ENCODE data around the gene ERICH3.

Gene ERICH3

DNA sequence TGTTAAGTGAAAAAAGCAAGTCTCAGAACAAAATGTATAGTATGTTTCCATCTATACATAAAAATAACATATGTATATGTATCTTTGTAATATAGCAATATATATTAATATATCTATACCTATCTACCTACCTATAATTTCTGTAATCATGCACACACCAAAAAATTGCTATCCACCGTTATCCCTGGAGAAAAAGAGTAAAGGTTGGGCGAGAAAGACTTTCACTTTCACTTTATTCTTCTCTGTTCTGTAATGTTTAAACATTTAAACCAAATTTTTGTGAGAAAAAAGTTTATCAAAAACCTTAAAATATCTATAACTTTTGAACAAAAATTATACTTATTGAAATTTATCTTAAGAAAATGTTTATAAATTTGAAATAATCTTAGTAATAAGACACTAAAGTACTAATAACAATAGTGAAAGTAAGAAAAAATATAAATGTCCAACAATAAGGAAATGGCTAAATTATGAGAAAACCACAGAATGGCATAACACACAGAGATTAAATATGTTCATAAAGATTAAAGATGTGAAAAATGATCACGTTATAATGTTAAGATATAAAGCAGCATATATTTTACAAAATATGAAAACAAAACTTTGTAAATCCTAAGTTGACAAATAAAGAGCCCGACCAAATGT, 87.2 kb downstream of the ERICH3 start:
- no peak overlapping the region for H3K4me2 ChIP-seq (ENCODE audit: low read length)
- H3K79me2 ChIP-seq (ENCODE audit: control insufficient read depth, low read length) = no peaks in the 10 kb centered on the region
- H4K20me1 ChIP-seq (ENCODE audit: control insufficient read depth, insufficient read depth, low read depth, low read length) = no peaks in the 10 kb centered on the region
- no peaks in the 10 kb centered on the region for H3K27me3 ChIP-seq (ENCODE audit: control insufficient read depth, low read length)
- no peaks in the 10 kb centered on the region for H3F3A ChIP-seq (ENCODE audit: control insufficient read depth, insufficient read depth)
- TF ChIP-seq, protein P1, sequence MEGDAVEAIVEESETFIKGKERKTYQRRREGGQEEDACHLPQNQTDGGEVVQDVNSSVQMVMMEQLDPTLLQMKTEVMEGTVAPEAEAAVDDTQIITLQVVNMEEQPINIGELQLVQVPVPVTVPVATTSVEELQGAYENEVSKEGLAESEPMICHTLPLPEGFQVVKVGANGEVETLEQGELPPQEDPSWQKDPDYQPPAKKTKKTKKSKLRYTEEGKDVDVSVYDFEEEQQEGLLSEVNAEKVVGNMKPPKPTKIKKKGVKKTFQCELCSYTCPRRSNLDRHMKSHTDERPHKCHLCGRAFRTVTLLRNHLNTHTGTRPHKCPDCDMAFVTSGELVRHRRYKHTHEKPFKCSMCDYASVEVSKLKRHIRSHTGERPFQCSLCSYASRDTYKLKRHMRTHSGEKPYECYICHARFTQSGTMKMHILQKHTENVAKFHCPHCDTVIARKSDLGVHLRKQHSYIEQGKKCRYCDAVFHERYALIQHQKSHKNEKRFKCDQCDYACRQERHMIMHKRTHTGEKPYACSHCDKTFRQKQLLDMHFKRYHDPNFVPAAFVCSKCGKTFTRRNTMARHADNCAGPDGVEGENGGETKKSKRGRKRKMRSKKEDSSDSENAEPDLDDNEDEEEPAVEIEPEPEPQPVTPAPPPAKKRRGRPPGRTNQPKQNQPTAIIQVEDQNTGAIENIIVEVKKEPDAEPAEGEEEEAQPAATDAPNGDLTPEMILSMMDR (IDR thresholded peaks at IDR 0.05; ENCODE audit: low read depth, low read length, poor library complexity, severe bottlenecking) = no peak
- no peak for TF ChIP-seq EZH2phosphoT487 (IDR thresholded peaks at IDR 0.05; ENCODE audit: borderline replicate concordance, low read length)
- H3K9me2 ChIP-seq (replicated peaks; ENCODE audit: control insufficient read depth, low read length) = no peaks in the 10 kb centered on the region
- no peak overlapping the region for H3K27ac ChIP-seq (ENCODE audit: low read depth, low read length)
- no peak overlapping the region for H3K4me3 ChIP-seq (ENCODE audit: low read length)
- H3K4me1 ChIP-seq (ENCODE audit: control insufficient read depth, low read length) = no peaks in the 10 kb centered on the region
- no peaks in the 10 kb centered on the region for H3K9me3 ChIP-seq (ENCODE audit: control insufficient read depth, insufficient read depth, low read length)
- H3K36me3 ChIP-seq (ENCODE audit: control insufficient read depth, low read length) = no peaks in the 10 kb centered on the region

DNA sequence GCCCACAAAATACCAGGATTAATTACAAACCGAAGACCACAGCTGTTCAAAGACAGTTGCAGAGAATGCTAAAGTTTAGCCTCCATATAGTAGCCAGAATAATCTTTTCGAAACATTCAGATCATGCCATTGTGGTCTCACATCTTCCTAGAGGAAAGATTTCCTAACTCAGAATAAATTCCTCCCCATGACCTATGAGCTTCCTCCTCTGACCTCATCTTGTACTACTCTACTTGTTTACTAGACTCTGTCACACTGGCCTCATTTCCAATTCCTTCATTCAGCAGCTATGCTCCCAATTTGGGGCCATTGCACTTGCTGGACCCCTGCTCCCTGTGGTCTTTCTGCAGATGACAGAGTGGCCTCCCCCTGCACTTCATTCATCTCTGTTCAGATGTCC, 89.4 kb downstream of the ERICH3 start:
- no peak overlapping the region for H3K4me2 ChIP-seq (ENCODE audit: low read length)
- no peaks in the 10 kb centered on the region for H4K20me1 ChIP-seq (ENCODE audit: control insufficient read depth, insufficient read depth, low read depth, low read length)
- H3K9me2 ChIP-seq (replicated peaks; ENCODE audit: control insufficient read depth, low read length) = no peaks in the 10 kb centered on the region
- H3K27ac ChIP-seq (ENCODE audit: low read depth, low read length) = no peak overlapping the region
- no peaks in the 10 kb centered on the region for H3K9me3 ChIP-seq (ENCODE audit: control insufficient read depth, insufficient read depth, low read length)
- TF ChIP-seq, protein P1 (IDR thresholded peaks at IDR 0.05; ENCODE audit: low read depth, low read length, poor library complexity, severe bottlenecking) = no peak
- no peak for TF ChIP-seq EZH2phosphoT487 (IDR thresholded peaks at IDR 0.05; ENCODE audit: borderline replicate concordance, low read length)
- H3K36me3 ChIP-seq (ENCODE audit: control insufficient read depth, low read length) = no peaks in the 10 kb centered on the region
- H3F3A ChIP-seq (ENCODE audit: control insufficient read depth, insufficient read depth) = no peaks in the 10 kb centered on the region
- H3K27me3 ChIP-seq (ENCODE audit: control insufficient read depth, low read length) = no peaks in the 10 kb centered on the region
- H3K4me3 ChIP-seq (ENCODE audit: low read length) = no peak overlapping the region
- no peaks in the 10 kb centered on the region for H3K4me1 ChIP-seq (ENCODE audit: control insufficient read depth, low read length)
- H3K79me2 ChIP-seq (ENCODE audit: control insufficient read depth, low read length) = no peaks in the 10 kb centered on the region

DNA sequence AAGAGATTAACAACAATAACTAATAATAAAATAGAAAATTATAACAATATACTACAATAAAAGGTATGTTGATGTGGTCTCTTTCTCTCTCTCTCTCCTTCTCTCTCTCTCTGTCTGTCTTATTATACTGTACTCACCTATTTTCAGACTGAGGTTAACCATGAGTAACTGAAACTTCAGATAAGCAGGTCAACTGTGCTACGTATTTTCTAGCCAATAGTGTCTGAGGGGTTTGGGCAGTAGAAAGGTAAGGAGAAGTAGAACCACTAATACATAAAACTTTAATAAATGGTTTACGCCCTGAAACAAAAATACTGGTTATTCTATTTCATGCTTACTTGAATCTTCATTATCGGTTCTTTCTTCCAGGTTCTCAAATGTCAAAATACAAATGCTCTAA, 90.2 kb downstream of the ERICH3 start:
- Histone ChIP-seq H3K36me3 (ENCODE audit: control insufficient read depth, low read length) (no peaks in the 10 kb centered on the region), H3K9me2 (replicated peaks; ENCODE audit: control insufficient read depth, low read length) (no peaks in the 10 kb centered on the region), H3K27me3 (ENCODE audit: control insufficient read depth, low read length) (no peaks in the 10 kb centered on the region), H4K20me1 (ENCODE audit: control insufficient read depth, insufficient read depth, low read depth, low read length) (no peaks in the 10 kb centered on the region), H3K79me2 (ENCODE audit: control insufficient read depth, low read length) (no peaks in the 10 kb centered on the region), H3K4me1 (ENCODE audit: control insufficient read depth, low read length) (no peaks in the 10 kb centered on the region), H3F3A (ENCODE audit: control insufficient read depth, insufficient read depth) (no peaks in the 10 kb centered on the region), H3K27ac (ENCODE audit: low read depth, low read length) (no peak overlapping the region), H3K9me3 (ENCODE audit: control insufficient read depth, insufficient read depth, low read length) (no peaks in the 10 kb centered on the region), H3K4me2 (ENCODE audit: low read length) (no peak overlapping the region), H3K4me3 (ENCODE audit: low read length) (no peak overlapping the region)
- TF ChIP-seq EZH2phosphoT487 (IDR thresholded peaks at IDR 0.05; ENCODE audit: borderline replicate concordance, low read length) = no peak
- TF ChIP-seq, protein P1 (IDR thresholded peaks at IDR 0.05; ENCODE audit: low read depth, low read length, poor library complexity, severe bottlenecking) = no peak
